ENCODE results near the gene KHSRP. TPM values are rescaled to one million over a fixed set of nuclear protein-coding genes. Genes with fewer than 3 reads are reported as not detected.

The KHSRP gene
- total and polyA plus RNA-seq, 8 donors: 173 to 333 (median 265) TPM

Small RNA genes lying within 50 kb of the gene (microRNA-seq; reads per million reads assigned to microRNA genes)
- 4.6 to 6.4 reads per million in 2 donors for gene MIR3940
- gene MIR6790: 0 reads per million in 2 donors
- gene MIR6885: 1.0 to 1.5 reads per million in 2 donors

Other genes starting within 250 kb of the KHSRP start
- gene MLLT1, start 144.8 kb downstream of the KHSRP start, total RNA-seq: 10 to 100 TPM; 69.3 to 71.3 TPM
- gene MLLT1, start 144.8 kb downstream of the KHSRP start, polyA plus RNA-seq (ENCODE audit: insufficient read length in 6 of 6): 100 to 1,000 TPM in 1 of 6 donors, 10 to 100 TPM in 5; 69.4 to 106 (median 89.1) TPM
- not detected for gene ACER1, start 91.2 kb downstream of the KHSRP start, total RNA-seq
- gene ACER1, start 91.2 kb downstream of the KHSRP start, polyA plus RNA-seq (ENCODE audit: insufficient read length in 6 of 6): under 1 TPM in 2 of 6 donors, not detected in 4; 0.15 to 0.30 TPM
- gene CLPP, start 63.3 kb downstream of the KHSRP start, total RNA-seq: 10 to 100 TPM; 69.5 to 78.4 TPM
- 10 to 100 TPM; 40.9 to 65.2 (median 54.4) TPM for gene CLPP, start 63.3 kb downstream of the KHSRP start, polyA plus RNA-seq (ENCODE audit: insufficient read length in 6 of 6)
- 10 to 100 TPM; 52.8 to 67.7 TPM for gene ALKBH7, start 52.0 kb downstream of the KHSRP start, total RNA-seq
- 10 to 100 TPM; 34.2 to 67.9 (median 48.2) TPM for gene ALKBH7, start 52.0 kb downstream of the KHSRP start, polyA plus RNA-seq (ENCODE audit: insufficient read length in 6 of 6)
- gene PSPN, start 48.9 kb downstream of the KHSRP start, total RNA-seq: 1 to 10 TPM; 1.9 to 2.1 TPM
- gene PSPN, start 48.9 kb downstream of the KHSRP start, polyA plus RNA-seq (ENCODE audit: insufficient read length in 6 of 6): 1 to 10 TPM; 1.8 to 2.7 (median 2.4) TPM
- gene GTF2F1, start 31.6 kb downstream of the KHSRP start, total RNA-seq: 10 to 100 TPM; 39.6 to 43.4 TPM
- 10 to 100 TPM; 70.1 to 99.1 (median 77.9) TPM for gene GTF2F1, start 31.6 kb downstream of the KHSRP start, polyA plus RNA-seq (ENCODE audit: insufficient read length in 6 of 6)
- under 1 TPM; 0.31 to 0.58 TPM for gene SLC25A41, start 9.0 kb upstream of the KHSRP start, total RNA-seq
- gene SLC25A41, start 9.0 kb upstream of the KHSRP start, polyA plus RNA-seq (ENCODE audit: insufficient read length in 6 of 6): 1 to 10 TPM in 2 of 6 donors, under 1 TPM in 4; 0.33 to 1.7 (median 0.90) TPM
- gene SLC25A23, start 35.0 kb upstream of the KHSRP start, total RNA-seq: 100 to 1,000 TPM in 1 of 2 donors, 10 to 100 TPM in 1; 57.9 to 118 TPM
- gene SLC25A23, start 35.0 kb upstream of the KHSRP start, polyA plus RNA-seq (ENCODE audit: insufficient read length in 6 of 6): 10 to 100 TPM; 43.1 to 57.8 (median 54.4) TPM
- 10 to 100 TPM; 38.1 to 78.8 TPM for gene CRB3, start 39.5 kb upstream of the KHSRP start, total RNA-seq
- 10 to 100 TPM; 14.9 to 21.3 (median 17.8) TPM for gene CRB3, start 39.5 kb upstream of the KHSRP start, polyA plus RNA-seq (ENCODE audit: insufficient read length in 6 of 6)
- gene DENND1C, start 57.0 kb upstream of the KHSRP start, total RNA-seq: 10 to 100 TPM in 1 of 2 donors, 1 to 10 TPM in 1; 6.7 to 11.8 TPM
- gene DENND1C, start 57.0 kb upstream of the KHSRP start, polyA plus RNA-seq (ENCODE audit: insufficient read length in 6 of 6): 10 to 100 TPM; 17.5 to 22.1 (median 19.7) TPM
- under 1 TPM; 0.35 to 0.65 TPM for gene TUBB4A, start 77.5 kb upstream of the KHSRP start, total RNA-seq
- 1 to 10 TPM; 3.6 to 5.9 (median 4.9) TPM for gene TUBB4A, start 77.5 kb upstream of the KHSRP start, polyA plus RNA-seq (ENCODE audit: insufficient read length in 6 of 6)
- gene TNFSF9, start 106.2 kb upstream of the KHSRP start, total RNA-seq: 10 to 100 TPM in 1 of 2 donors, 1 to 10 TPM in 1; 5.5 to 10.2 TPM
- gene TNFSF9, start 106.2 kb upstream of the KHSRP start, polyA plus RNA-seq (ENCODE audit: insufficient read length in 6 of 6): under 1 TPM; 0.20 to 0.70 (median 0.30) TPM
- under 1 TPM in 1 of 2 donors, not detected in 1; 0.42 TPM for gene CD70, start 166.3 kb upstream of the KHSRP start, total RNA-seq
- under 1 TPM in 3 of 6 donors, not detected in 3; 0.22 to 0.53 (median 0.36) TPM for gene CD70, start 166.3 kb upstream of the KHSRP start, polyA plus RNA-seq (ENCODE audit: insufficient read length in 6 of 6)
- gene TNFSF14, start 245.3 kb upstream of the KHSRP start, total RNA-seq: 1 to 10 TPM; 2.1 to 6.2 TPM
- under 1 TPM; 0.13 to 0.95 (median 0.34) TPM for gene TNFSF14, start 245.3 kb upstream of the KHSRP start, polyA plus RNA-seq (ENCODE audit: insufficient read length in 6 of 6)